ENCODE data around the gene BRS3.

The BRS3 gene

GRCh38 chrX:136456133-136456532 is 31.6 kb upstream of the BRS3 start:
- no peak for ATAC-seq
- TF ChIP-seq ZNF565 (CRISPR knock-in tag; conservative IDR thresholded peaks at IDR 0.05; ENCODE audit: low read depth) (no peak), ARNTL (CRISPR knock-in tag; IDR thresholded peaks at IDR 0.05; ENCODE audit: borderline replicate concordance, low read depth) (no peak), TOX (CRISPR knock-in tag; IDR thresholded peaks at IDR 0.05; ENCODE audit: borderline replicate concordance) (no peak), ZFP3 (CRISPR knock-in tag; IDR thresholded peaks at IDR 0.05) (no peak), RARB (CRISPR knock-in tag; IDR thresholded peaks at IDR 0.05) (no peak)

GRCh38 chrX:136457303-136457917 is 30.3 kb upstream of the BRS3 start:
- TF ChIP-seq RARB (CRISPR knock-in tag; IDR thresholded peaks at IDR 0.05) (no peak), ARNTL (CRISPR knock-in tag; IDR thresholded peaks at IDR 0.05; ENCODE audit: borderline replicate concordance, low read depth) (no peak), ZC3H10 (CRISPR knock-in tag; IDR thresholded peaks at IDR 0.05) (no peak), ZNF70 (CRISPR knock-in tag; IDR thresholded peaks at IDR 0.05) (no peak), TOX (CRISPR knock-in tag; IDR thresholded peaks at IDR 0.05; ENCODE audit: borderline replicate concordance) (no peak), PPARA (CRISPR knock-in tag; IDR thresholded peaks at IDR 0.05; ENCODE audit: borderline replicate concordance) (no peak)
- TF ChIP-seq, protein P1, sequence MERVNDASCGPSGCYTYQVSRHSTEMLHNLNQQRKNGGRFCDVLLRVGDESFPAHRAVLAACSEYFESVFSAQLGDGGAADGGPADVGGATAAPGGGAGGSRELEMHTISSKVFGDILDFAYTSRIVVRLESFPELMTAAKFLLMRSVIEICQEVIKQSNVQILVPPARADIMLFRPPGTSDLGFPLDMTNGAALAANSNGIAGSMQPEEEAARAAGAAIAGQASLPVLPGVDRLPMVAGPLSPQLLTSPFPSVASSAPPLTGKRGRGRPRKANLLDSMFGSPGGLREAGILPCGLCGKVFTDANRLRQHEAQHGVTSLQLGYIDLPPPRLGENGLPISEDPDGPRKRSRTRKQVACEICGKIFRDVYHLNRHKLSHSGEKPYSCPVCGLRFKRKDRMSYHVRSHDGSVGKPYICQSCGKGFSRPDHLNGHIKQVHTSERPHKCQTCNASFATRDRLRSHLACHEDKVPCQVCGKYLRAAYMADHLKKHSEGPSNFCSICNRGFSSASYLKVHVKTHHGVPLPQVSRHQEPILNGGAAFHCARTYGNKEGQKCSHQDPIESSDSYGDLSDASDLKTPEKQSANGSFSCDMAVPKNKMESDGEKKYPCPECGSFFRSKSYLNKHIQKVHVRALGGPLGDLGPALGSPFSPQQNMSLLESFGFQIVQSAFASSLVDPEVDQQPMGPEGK (CRISPR knock-in tag; IDR thresholded peaks at IDR 0.05; ENCODE audit: borderline replicate concordance): no peak
- TF ChIP-seq, protein P2, sequence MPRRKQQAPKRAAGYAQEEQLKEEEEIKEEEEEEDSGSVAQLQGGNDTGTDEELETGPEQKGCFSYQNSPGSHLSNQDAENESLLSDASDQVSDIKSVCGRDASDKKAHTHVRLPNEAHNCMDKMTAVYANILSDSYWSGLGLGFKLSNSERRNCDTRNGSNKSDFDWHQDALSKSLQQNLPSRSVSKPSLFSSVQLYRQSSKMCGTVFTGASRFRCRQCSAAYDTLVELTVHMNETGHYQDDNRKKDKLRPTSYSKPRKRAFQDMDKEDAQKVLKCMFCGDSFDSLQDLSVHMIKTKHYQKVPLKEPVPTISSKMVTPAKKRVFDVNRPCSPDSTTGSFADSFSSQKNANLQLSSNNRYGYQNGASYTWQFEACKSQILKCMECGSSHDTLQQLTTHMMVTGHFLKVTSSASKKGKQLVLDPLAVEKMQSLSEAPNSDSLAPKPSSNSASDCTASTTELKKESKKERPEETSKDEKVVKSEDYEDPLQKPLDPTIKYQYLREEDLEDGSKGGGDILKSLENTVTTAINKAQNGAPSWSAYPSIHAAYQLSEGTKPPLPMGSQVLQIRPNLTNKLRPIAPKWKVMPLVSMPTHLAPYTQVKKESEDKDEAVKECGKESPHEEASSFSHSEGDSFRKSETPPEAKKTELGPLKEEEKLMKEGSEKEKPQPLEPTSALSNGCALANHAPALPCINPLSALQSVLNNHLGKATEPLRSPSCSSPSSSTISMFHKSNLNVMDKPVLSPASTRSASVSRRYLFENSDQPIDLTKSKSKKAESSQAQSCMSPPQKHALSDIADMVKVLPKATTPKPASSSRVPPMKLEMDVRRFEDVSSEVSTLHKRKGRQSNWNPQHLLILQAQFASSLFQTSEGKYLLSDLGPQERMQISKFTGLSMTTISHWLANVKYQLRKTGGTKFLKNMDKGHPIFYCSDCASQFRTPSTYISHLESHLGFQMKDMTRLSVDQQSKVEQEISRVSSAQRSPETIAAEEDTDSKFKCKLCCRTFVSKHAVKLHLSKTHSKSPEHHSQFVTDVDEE (CRISPR knock-in tag; IDR thresholded peaks at IDR 0.05): no peak
- no peak for ATAC-seq

DNA sequence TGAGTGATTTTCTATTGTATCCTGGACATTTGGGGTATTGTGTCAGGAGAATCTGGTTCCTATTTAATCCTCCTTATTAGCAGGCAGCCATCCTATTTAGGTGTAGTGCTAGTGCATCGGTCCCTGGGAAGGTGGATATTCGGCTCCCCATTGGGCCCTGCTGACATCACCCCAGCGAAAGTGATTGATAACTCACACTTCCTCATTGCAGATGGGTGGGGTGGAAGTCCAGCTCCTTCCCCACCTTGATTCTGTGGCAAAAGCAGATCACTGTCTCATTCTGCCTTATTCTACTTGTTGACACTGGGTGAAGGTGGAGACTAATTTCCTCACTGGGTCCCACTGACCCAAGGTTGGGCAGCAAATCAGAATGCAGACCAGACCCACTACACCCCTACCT is 23.2 kb upstream of the BRS3 start:
- ATAC-seq: no peak
- no peak for TF ChIP-seq ZFP3 (CRISPR knock-in tag; IDR thresholded peaks at IDR 0.05)
- no peak for TF ChIP-seq CSDC2 (CRISPR knock-in tag; IDR thresholded peaks at IDR 0.05)
- TF ChIP-seq ZNF565 (CRISPR knock-in tag; conservative IDR thresholded peaks at IDR 0.05; ENCODE audit: low read depth): no peak
- TF ChIP-seq ARNTL (CRISPR knock-in tag; IDR thresholded peaks at IDR 0.05; ENCODE audit: borderline replicate concordance, low read depth): no peak
- TF ChIP-seq PPARA (CRISPR knock-in tag; IDR thresholded peaks at IDR 0.05; ENCODE audit: borderline replicate concordance): no peak
- TF ChIP-seq, protein P3, sequence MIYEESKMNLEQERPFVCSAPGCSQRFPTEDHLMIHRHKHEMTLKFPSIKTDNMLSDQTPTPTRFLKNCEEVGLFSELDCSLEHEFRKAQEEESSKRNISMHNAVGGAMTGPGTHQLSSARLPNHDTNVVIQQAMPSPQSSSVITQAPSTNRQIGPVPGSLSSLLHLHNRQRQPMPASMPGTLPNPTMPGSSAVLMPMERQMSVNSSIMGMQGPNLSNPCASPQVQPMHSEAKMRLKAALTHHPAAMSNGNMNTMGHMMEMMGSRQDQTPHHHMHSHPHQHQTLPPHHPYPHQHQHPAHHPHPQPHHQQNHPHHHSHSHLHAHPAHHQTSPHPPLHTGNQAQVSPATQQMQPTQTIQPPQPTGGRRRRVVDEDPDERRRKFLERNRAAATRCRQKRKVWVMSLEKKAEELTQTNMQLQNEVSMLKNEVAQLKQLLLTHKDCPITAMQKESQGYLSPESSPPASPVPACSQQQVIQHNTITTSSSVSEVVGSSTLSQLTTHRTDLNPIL (CRISPR knock-in tag; IDR thresholded peaks at IDR 0.05; ENCODE audit: low read depth): no peak
- TF ChIP-seq, protein P1 (CRISPR knock-in tag; IDR thresholded peaks at IDR 0.05; ENCODE audit: borderline replicate concordance): no peak

- ATAC-seq: no peak
- TF ChIP-seq ESRRG (CRISPR knock-in tag; IDR thresholded peaks at IDR 0.05) (no peak), GLIS3 (CRISPR knock-in tag; IDR thresholded peaks at IDR 0.05) (no peak), ZNF8 (CRISPR knock-in tag; IDR thresholded peaks at IDR 0.05) (no peak), BACH2 (CRISPR knock-in tag; IDR thresholded peaks at IDR 0.05; ENCODE audit: borderline replicate concordance) (no peak), ISL1 (CRISPR knock-in tag; IDR thresholded peaks at IDR 0.05) (no peak), OSR1 (CRISPR knock-in tag; IDR thresholded peaks at IDR 0.05) (no peak), CSRNP3 (CRISPR knock-in tag; IDR thresholded peaks at IDR 0.05) (no peak), ZFP30 (CRISPR knock-in tag; IDR thresholded peaks at IDR 0.05) (no peak), ARNTL (CRISPR knock-in tag; IDR thresholded peaks at IDR 0.05; ENCODE audit: borderline replicate concordance, low read depth) (no peak), ZC3H10 (CRISPR knock-in tag; IDR thresholded peaks at IDR 0.05) (no peak), ZNF565 (CRISPR knock-in tag; conservative IDR thresholded peaks at IDR 0.05; ENCODE audit: low read depth) (no peak)
- TF ChIP-seq, protein P1 (CRISPR knock-in tag; IDR thresholded peaks at IDR 0.05; ENCODE audit: borderline replicate concordance): no peak
- TF ChIP-seq, protein P2 (CRISPR knock-in tag; IDR thresholded peaks at IDR 0.05): no peak
Measured at GRCh38 chrX:136467303-136467702, 20.4 kb upstream of the BRS3 start.

All from SK-N-SH treated with all-trans-retinoic acid at 6 μM for 48 hours (cell line).